Osteoblast (primary cell): ENCODE results near the gene ATXN3L. TPM values are rescaled to one million over a fixed set of nuclear protein-coding genes. Genes with fewer than 3 reads are reported as not detected.

ENCODE experiments used
- DNase-seq: peaks from one replicate; pipeline ENCODE4 v3.0.0; 2011; ENCODE audit warnings: low spot score, mixed read lengths; ENCODE audit not compliant: insufficient read length; ENCODE audit errors: missing footprints
- H2AFZ ChIP-seq: 2 replicates; pipeline ENCODE4 v1.6.0; 2011; ENCODE audit warnings: mild to moderate bottlenecking, low read length
- H3K27ac ChIP-seq: 2 replicates; pipeline ENCODE4 v1.5.1; 2011; ENCODE audit warnings: mild to moderate bottlenecking, low read depth, low read length, moderate library complexity
- H3K27me3 ChIP-seq: 2 replicates; pipeline ENCODE4 v1.6.0; 2012; ENCODE audit warnings: mild to moderate bottlenecking, control low read depth, inconsistent platforms, low read length, moderate library complexity; ENCODE audit not compliant: insufficient read depth
- H3K36me3 ChIP-seq: 2 replicates; pipeline ENCODE4 v1.5.1; 2011; ENCODE audit warnings: mild to moderate bottlenecking, low read length, control low read depth, moderate library complexity; ENCODE audit not compliant: insufficient read depth
- H3K4me1 ChIP-seq: 2 replicates; pipeline ENCODE4 v1.5.1; 2011; ENCODE audit warnings: mild to moderate bottlenecking, low read length, control low read depth, moderate library complexity; ENCODE audit not compliant: insufficient read depth
- H3K4me2 ChIP-seq: 2 replicates; pipeline ENCODE4 v1.6.0; 2011; ENCODE audit warnings: mild to moderate bottlenecking, low read length; ENCODE audit not compliant: insufficient read depth
- H3K4me3 ChIP-seq: fragments of 200-600 bp; sonication (generic); 3 replicates; pipeline ENCODE4 v1.5.1; 2012; ENCODE audit warnings: mild to moderate bottlenecking, low read length, inconsistent platforms; ENCODE audit not compliant: insufficient read depth
- H3K79me2 ChIP-seq: 2 replicates; pipeline ENCODE4 v1.6.0; 2012; ENCODE audit warnings: mild to moderate bottlenecking, low read length, control low read depth, inconsistent platforms; ENCODE audit not compliant: insufficient read depth
- H3K9me3 ChIP-seq: 2 replicates; pipeline ENCODE4 v1.5.1; 2011; ENCODE audit warnings: low read depth, low read length, control low read depth
- H4K20me1 ChIP-seq: 2 replicates; pipeline ENCODE4 v1.6.0; 2012; ENCODE audit warnings: mild to moderate bottlenecking, low read length, control low read depth; ENCODE audit not compliant: insufficient read depth
- CTCF ChIP-seq: IDR thresholded peaks from 2 replicates; pipeline ENCODE4 v1.5.1; 2011; ENCODE audit warnings: mild to moderate bottlenecking, low read depth, low read length, moderate library complexity; ENCODE audit errors: extremely low read depth
- total RNA-seq: library from RNA; depleted of rRNA; stranded (reverse); fragments of >200 nt; gene quantifications from 2 replicates; pipeline ENCODE4 v1.2.3, GENCODE V29; 2012

ATXN3L gene
- total RNA-seq, 1 donor = not detected

- no peak for DNase-seq
- Histone ChIP-seq H2AFZ (peak overlapping the region; percentile 4), H3K9me3 (no peaks in the 10 kb centered on the region)
These were observed 26.2 kb downstream of the ATXN3L start for GRCh38 chrX:13293700-13294099.

GRCh38 chrX:13290891-13291614 lies 28.8 kb downstream of the ATXN3L start:
- Histone ChIP-seq H3K9me3 (no peaks in the 10 kb centered on the region), H3K4me3 (no peak overlapping the region), H3K36me3 (no peaks in the 10 kb centered on the region), H3K27ac (no peak overlapping the region), H3K27me3 (no peaks in the 10 kb centered on the region), H3K4me2 (no peak overlapping the region), H4K20me1 (no peaks in the 10 kb centered on the region), H2AFZ (no peak overlapping the region), H3K79me2 (no peaks in the 10 kb centered on the region), H3K4me1 (peaks cover 13% of the 10 kb centered on the region)
- no peak for DNase-seq
- TF ChIP-seq CTCF = no peak

More at GRCh38 chrX:13293700-13294099, 26.2 kb downstream of the ATXN3L start:
- Histone ChIP-seq H3K36me3 (no peaks in the 10 kb centered on the region), H4K20me1 (no peaks in the 10 kb centered on the region), H3K4me1 (no peaks in the 10 kb centered on the region), H3K79me2 (no peaks in the 10 kb centered on the region), H3K27me3 (no peaks in the 10 kb centered on the region), H3K4me2 (no peak overlapping the region), H3K4me3 (no peak overlapping the region), H3K27ac (no peak overlapping the region)
- no peak for TF ChIP-seq CTCF

- Histone ChIP-seq H3K79me2 (no peaks in the 10 kb centered on the region), H3K4me3 (no peak overlapping the region), H2AFZ (no peak overlapping the region), H3K4me2 (no peak overlapping the region), H3K9me3 (no peaks in the 10 kb centered on the region), H3K4me1 (peaks cover 26% of the 10 kb centered on the region), H3K27ac (no peak overlapping the region), H3K27me3 (no peaks in the 10 kb centered on the region), H4K20me1 (no peaks in the 10 kb centered on the region), H3K36me3 (no peaks in the 10 kb centered on the region)
- TF ChIP-seq CTCF = no peak
- DNase-seq = no peak
These were observed 31.2 kb downstream of the ATXN3L start for GRCh38 chrX:13288671-13289070.

DNA sequence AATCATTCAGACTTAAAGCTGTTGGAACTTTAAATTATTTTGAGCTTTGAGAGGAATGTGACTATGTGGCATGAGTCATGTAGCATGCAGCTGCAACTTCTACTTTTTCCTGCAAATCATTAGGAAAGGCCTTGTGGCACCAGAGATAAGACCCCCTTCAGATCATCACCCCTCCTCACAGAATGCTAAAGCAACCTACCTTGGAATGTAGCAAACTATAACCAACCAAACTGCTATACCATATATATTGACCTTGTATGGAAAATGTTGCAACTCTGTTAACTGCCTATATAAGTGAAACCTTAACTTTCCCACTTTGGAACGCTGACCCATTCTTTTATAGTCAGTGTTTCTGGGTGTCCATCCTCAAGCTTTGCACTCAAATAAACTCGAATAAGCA lies 32.0 kb downstream of the ATXN3L start:
- no peaks in the 10 kb centered on the region for H3K27me3 ChIP-seq
- no peak overlapping the region for H3K4me3 ChIP-seq
- peak; percentile 37 for DNase-seq
- H2AFZ ChIP-seq = no peak overlapping the region
- peak overlapping the region; percentile 66 for H3K27ac ChIP-seq
- H4K20me1 ChIP-seq = no peaks in the 10 kb centered on the region
- no peaks in the 10 kb centered on the region for H3K9me3 ChIP-seq
- peaks cover 31% of the 10 kb centered on the region for H3K4me1 ChIP-seq
- TF ChIP-seq CTCF = no peak
- H3K36me3 ChIP-seq = no peaks in the 10 kb centered on the region
- no peak overlapping the region for H3K4me2 ChIP-seq
- H3K79me2 ChIP-seq = no peaks in the 10 kb centered on the region
